Ascending aorta (tissue), 2 donors: ENCODE measurements around the gene MFN2. TPM values are rescaled to one million over a fixed set of nuclear protein-coding genes. Genes with fewer than 3 reads are reported as not detected.

ENCODE experiments used
- DNase-seq, 2 donors: peaks; one replicate each; pipeline ENCODE4 v3.0.0-alpha.2; 2019; ENCODE audit warnings: low spot score in 2 of 2
- H3K27ac ChIP-seq, 2 donors: fragments of 200-600 bp; sonication (generic); one replicate each; pipeline ENCODE4 v1.5.1; 2016 to 2017; ENCODE audit warnings: mild to moderate bottlenecking in 1 of 2
- H3K27me3 ChIP-seq: fragments of 200-600 bp; sonication (generic); one replicate; pipeline ENCODE4 v1.5.1; 2017
- H3K36me3 ChIP-seq, 2 donors: fragments of 200-600 bp; sonication (generic); one replicate each; pipeline ENCODE4 v1.5.1; 2016
- H3K4me1 ChIP-seq, 2 donors: fragments of 200-600 bp; sonication (generic); one replicate each; pipeline ENCODE4 v1.5.1; 2016 to 2017; ENCODE audit warnings: mild to moderate bottlenecking in 1 of 2
- H3K4me3 ChIP-seq, 2 donors: fragments of 200-600 bp; sonication (generic); one replicate each; pipeline ENCODE4 v1.5.1; 2016 to 2017; ENCODE audit warnings: mild to moderate bottlenecking in 1 of 2
- H3K9me3 ChIP-seq, 2 donors: fragments of 200-600 bp; sonication (generic); one replicate each; pipeline ENCODE4 v1.5.1; 2016
- intact Hi-C: fragments of 100-400 bp; cut with DNase I; formaldehyde crosslinking; loops from one replicate; pipeline ENCODE4 v1.15.1; 2023
- total RNA-seq: library from RNA; depleted of rRNA; stranded (reverse); fragments of >200 nt; gene quantifications from one replicate; pipeline ENCODE4 v1.1.0, GENCODE V29; 2016
- TF ChIP-seq, protein P1 (sequence below), 3 experiments: fragments of 200-600 bp in 2 of 3; fragments of 450-650 bp in 1 of 3; sonication (generic) in 2 of 3; IDR thresholded peaks; one replicate each; pipeline ENCODE4 v1.5.1; 2016 to 2019; ENCODE audit warnings: antibody characterized with exemption in 3 of 3, mild to moderate bottlenecking in 1 of 3, moderate library complexity in 1 of 3

MFN2 gene
- total RNA-seq, 1 donor from 2014 or later: 85.6 TPM

DNA sequence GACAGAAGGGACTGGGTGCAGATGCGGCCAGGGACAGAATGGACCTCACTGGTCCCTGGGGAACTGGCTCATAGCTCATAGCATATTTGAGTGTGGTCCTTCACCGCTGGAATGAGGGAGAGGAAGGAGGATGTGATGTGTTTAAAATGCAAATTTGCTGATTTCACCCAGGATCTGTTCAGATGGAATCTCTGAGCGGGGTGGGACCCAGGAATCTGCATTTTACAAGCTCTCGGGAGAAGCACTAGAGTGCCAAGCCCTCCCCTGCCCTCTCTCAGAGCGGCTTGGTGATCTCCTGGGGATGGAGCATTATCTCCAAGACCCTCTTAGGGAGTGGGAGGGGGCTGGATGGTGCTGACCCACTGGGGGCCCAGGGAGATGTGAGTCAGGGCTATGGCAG is 22.8 kb upstream of the MFN2 start:
- peaks cover 63 to 64% of the 10 kb centered on the region in 2 donors for H3K36me3 ChIP-seq

DNA sequence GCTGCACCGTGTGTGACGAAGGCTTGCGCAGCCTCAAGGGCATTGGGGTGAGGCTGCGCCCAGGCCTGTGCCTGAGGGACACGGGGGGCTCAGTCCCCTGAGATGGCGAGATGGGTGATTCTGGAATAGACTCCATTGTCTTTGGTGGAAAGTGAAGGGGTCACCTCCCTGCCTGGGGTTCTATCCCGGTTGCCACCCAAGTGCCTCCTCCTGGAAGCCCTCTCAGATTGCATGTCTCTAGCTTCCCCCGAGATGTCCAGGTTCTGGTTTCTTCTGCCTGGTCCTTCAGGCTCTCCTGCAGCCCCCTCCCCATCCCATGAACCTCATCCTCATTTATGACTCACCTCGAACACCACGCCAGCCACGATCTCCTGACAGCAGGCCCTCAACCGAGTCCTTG is 22.3 kb upstream of the MFN2 start:
- peaks cover 65 to 66% of the 10 kb centered on the region in 2 donors for H3K36me3 ChIP-seq
- DNase-seq: no peak

More for the DNA sequence above, 22.8 kb upstream of the MFN2 start:
- TF ChIP-seq, protein P1, sequence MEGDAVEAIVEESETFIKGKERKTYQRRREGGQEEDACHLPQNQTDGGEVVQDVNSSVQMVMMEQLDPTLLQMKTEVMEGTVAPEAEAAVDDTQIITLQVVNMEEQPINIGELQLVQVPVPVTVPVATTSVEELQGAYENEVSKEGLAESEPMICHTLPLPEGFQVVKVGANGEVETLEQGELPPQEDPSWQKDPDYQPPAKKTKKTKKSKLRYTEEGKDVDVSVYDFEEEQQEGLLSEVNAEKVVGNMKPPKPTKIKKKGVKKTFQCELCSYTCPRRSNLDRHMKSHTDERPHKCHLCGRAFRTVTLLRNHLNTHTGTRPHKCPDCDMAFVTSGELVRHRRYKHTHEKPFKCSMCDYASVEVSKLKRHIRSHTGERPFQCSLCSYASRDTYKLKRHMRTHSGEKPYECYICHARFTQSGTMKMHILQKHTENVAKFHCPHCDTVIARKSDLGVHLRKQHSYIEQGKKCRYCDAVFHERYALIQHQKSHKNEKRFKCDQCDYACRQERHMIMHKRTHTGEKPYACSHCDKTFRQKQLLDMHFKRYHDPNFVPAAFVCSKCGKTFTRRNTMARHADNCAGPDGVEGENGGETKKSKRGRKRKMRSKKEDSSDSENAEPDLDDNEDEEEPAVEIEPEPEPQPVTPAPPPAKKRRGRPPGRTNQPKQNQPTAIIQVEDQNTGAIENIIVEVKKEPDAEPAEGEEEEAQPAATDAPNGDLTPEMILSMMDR (IDR thresholded peaks at IDR 0.05): no peak
- Histone ChIP-seq H3K4me1 (no peaks in the 10 kb centered on the region), H3K4me3 (no peak overlapping the region), H3K9me3 (no peaks in the 10 kb centered on the region), H3K27ac (no peak overlapping the region), H3K27me3 (no peaks in the 10 kb centered on the region)
- intact Hi-C loops: no loop called here
- no peak for DNase-seq

DNA sequence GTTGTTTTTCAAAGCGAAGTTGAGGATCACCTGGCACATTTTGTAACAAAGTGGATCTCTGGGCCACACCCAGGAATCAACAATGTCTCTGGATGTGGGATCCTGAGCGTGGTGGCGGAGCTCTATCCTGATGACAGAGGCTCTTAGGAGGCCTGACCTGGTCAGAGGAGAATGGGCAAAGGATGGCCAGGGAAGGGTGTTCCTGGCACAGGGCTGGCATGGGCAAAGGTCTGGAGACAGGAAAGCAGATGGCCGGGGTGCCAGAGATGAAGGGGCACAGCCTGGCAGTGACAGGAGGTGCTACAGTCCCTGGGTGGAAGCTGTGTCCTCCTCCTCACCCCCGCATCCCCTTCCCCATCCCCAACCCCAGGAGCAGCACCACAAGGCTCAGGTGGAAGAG is 20.0 kb upstream of the MFN2 start:
- no peaks in the 10 kb centered on the region for H3K4me1 ChIP-seq
- no peaks in the 10 kb centered on the region for H3K27me3 ChIP-seq
- H3K36me3 ChIP-seq: peaks cover 79 to 83% of the 10 kb centered on the region in 2 donors
- TF ChIP-seq, protein P1 (IDR thresholded peaks at IDR 0.05): no peak
- no peak overlapping the region for H3K4me3 ChIP-seq
- DNase-seq: no peak
- intact Hi-C loops: no loop called here
- H3K9me3 ChIP-seq: no peaks in the 10 kb centered on the region
- no peak overlapping the region for H3K27ac ChIP-seq

More for the DNA sequence above, 22.3 kb upstream of the MFN2 start:
- TF ChIP-seq, protein P1 (IDR thresholded peaks at IDR 0.05): no peak
- Histone ChIP-seq H3K27ac (no peak overlapping the region), H3K9me3 (no peaks in the 10 kb centered on the region), H3K27me3 (no peaks in the 10 kb centered on the region), H3K4me3 (no peak overlapping the region), H3K4me1 (no peaks in the 10 kb centered on the region)
- intact Hi-C loops: no loop called here

DNA sequence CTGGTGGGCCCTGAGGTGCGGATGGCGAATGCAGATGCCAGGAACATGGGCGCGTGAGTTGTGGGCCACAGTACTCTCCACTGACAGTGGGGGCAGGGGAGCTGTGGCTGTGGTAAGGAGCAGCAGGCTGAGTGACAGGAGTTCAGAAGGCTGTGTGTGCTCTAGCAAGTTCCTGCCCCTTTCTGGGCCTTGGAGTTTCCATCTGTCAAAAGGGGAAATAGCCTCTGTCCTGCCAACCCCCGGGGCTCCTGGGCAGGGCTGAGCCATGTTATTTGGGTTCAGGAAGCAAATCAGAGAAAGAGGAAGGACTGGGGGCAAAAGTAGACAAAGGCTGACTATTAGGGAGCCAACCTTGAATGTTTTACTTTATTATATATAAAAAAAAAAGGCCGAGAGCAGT is 19.5 kb upstream of the MFN2 start:
- intact Hi-C loops: no loop called here
- Histone ChIP-seq H3K27me3 (no peaks in the 10 kb centered on the region), H3K27ac (no peak overlapping the region), H3K4me1 (no peaks in the 10 kb centered on the region), H3K4me3 (no peak overlapping the region), H3K9me3 (no peaks in the 10 kb centered on the region), H3K36me3 (peaks cover 81 to 84% of the 10 kb centered on the region in 2 donors)
- TF ChIP-seq, protein P1 (IDR thresholded peaks at IDR 0.05): no peak
- DNase-seq: no peak

DNA sequence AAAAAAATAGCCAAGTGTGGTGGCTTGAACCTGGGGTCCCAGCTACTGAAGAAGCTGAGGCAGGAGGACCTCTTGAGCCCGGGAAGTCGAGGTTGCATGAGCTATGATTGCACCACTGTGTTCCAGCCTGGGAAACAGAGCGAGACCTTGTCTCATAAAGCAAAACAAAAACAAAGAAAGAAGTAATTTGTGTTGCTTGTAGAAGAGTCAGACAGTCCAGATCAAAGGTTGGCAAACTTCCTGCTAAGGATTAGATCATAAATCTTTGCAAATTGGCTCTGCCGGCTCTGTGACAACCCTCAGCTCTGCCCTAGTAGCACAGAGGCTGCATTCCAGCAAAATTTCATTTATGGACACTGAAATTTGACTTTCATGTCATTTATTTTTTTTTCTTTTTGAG is 19.0 kb upstream of the MFN2 start:
- H3K27ac ChIP-seq: no peak overlapping the region
- H3K4me3 ChIP-seq: no peak overlapping the region
- H3K36me3 ChIP-seq: peaks cover 81 to 87% of the 10 kb centered on the region in 2 donors
- TF ChIP-seq, protein P1 (IDR thresholded peaks at IDR 0.05): no peak
- no peaks in the 10 kb centered on the region for H3K4me1 ChIP-seq
- intact Hi-C loops: no loop called here
- no peaks in the 10 kb centered on the region for H3K27me3 ChIP-seq
- H3K9me3 ChIP-seq: no peaks in the 10 kb centered on the region
- DNase-seq: no peak

DNA sequence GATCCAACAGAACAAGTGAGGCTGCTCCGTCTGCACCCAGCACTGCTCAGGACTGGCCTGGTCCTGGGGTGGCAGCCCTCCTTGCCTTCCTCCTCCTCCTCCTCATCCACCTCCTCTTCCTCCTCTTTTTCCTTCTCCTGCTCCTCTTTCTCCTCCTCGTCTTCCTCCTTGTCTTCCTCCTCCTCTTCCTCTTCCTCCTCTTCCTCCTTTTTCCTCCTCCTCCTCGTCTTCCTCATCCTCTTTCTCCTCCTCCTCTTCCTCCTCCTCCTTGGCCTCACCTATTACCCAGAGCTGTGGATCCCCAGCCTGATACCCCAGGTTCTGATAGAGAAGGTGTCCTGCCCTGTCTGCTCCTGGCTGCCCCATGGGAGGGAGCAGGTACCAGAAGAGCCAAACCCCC is 16.6 kb upstream of the MFN2 start:
- intact Hi-C loops: no loop called here
- DNase-seq: no peak
- Histone ChIP-seq H3K27ac (no peak overlapping the region), H3K27me3 (no peaks in the 10 kb centered on the region), H3K4me3 (no peak overlapping the region), H3K36me3 (peaks cover 67 to 73% of the 10 kb centered on the region in 2 donors), H3K9me3 (no peaks in the 10 kb centered on the region), H3K4me1 (no peaks in the 10 kb centered on the region)
- TF ChIP-seq, protein P1 (IDR thresholded peaks at IDR 0.05): no peak
